GM18909 (cell line): ENCODE results near the gene PICK1.
"Not testable (repeated sequence)": the region's sequence is repeated elsewhere in the genome, so short reads cannot be mapped to it uniquely, and the experiment has no call there.

Experiments used
- ATAC-seq: cut with Tn5 transposase; IDR thresholded peaks from one replicate; pipeline ENCODE4 v1.9.1; 2021; ENCODE audit warnings: mild to moderate bottlenecking; ENCODE audit not compliant: unreplicated experiment, poor library complexity

PICK1 gene

DNA sequence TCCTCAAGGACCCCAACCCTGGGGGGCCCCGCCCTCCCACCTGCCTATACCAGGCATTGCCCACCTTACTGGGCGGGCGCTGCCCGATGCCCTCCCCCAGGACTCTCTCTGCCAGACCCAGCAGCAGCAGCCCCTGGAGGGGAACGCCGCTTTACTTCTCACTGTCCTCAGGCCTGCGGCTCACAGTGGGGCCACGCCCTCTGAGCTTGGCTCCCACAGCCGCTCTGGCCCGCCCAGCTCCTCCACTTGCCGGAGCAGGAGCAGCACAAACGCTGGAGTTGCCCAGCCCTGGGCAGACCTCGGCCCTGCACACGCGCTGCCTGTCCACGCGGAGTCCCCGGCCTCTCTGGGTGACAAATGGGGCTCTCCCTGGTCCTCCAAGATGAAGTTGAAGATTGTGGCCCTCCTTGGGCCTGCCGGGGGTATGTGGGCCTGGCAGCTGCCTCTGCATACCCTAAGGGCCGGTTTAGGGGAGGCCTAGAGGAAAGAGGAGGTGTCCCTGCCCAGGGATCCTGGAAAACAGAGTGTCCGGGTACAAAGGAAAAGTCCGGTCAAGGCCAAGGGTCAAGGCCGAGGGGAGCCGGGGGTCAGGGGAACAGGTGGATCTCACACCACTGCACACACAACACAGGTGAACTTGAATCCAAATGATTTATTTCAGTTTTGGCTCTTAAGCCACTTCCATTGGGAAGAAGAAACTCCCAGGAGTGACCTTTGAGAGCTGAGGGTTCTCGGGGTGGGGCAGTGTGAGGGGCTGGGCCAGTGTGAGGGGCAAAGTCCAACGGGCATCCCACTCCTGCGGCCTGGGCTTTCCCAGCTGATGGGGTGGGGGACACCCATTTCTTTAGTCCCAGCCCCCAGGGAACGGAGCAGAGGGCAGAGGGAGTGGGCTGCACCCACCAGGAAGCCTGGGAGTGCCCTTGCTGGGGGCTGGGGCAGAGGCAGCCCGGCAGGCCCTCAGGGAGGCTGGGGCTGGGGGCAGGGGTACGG is 54.0 kb downstream of the PICK1 start:
- ATAC-seq, result no peak

DNA sequence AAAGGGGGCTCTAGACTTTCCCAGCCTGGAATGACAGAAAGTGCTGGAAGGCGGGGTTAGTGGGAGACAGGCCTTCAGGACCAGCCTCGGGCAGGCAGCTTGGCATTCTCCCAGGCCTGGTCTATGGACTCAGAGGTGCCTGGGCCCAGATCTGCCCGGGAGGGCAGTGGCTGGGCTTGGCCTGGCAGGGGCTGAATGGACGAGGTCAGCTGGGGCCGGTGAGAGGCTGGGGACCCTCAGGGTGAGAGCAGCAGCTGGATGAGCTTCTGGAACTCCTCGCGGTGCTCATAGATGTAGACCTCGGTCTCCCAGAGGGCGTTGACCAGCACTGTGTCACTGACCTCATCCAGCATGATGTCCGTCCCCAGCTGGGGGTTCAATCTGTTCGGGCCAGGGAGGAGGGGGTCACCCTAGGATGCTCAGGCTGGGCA is 54.7 kb downstream of the PICK1 start:
- ATAC-seq, result no peak

DNA sequence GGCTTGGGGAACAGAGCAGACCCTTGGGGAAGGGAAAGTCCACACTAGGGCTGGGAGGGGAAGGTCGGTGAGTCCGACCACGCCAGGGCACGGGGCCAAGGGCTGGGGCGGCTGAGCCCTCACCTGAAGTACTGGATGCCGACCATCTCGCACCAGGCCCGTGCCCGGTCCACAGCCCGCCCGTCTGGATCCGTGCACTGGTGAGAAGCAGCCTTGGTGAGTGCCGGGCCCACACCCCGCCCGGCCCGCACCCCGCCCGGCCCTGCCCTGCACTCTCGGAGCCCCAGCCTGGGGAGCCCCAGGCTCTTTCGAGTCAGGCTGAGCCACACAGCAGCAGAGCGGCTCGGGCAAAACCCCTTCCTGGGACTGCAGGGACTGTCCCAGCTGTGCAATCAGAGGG is 55.2 kb downstream of the PICK1 start:
- no peak for ATAC-seq

DNA sequence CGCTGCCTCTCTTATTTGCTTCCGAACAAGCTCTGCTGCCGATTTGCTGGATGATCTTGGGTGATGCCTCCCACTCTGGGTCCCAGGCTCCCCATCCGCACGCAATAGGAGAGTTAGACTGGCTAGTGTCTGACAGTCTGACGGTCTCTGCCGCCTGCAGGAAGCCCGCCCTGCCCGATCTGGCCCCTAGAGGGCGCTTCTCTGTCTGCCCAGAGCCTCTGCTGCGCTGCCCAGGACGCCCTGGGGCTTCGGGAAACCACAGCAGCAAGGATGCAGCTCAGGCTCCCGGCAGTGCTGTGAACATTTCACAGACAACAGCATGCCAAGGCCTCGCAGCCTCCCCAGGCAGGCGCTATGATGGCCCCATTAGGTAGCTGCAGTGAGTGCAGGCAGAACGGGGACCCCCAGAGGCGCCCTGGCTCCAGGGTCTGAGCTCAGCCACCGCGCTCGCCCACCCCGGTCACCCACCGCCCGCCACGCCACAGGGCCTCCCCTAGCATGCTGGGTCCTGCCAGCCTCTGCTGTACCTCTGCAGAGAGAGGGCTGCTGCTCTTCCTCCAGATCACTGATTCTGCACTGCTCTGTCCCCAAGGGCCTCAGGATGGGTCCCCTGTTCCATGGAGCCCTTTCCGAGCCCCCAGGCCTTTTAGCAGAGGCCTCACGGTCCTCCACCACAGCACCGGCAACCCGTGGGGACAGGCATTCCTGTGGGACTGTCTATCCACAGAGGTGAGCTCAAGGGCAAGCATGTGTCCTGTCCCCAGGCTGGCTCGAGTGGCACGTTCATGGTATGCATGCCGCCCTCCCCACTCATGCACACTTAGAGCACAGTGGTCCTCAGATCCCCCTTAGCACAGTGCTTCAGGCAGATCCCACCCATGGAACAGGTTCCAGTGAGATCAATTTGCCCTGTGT is 57.5 kb downstream of the PICK1 start:
- no peak for ATAC-seq

DNA sequence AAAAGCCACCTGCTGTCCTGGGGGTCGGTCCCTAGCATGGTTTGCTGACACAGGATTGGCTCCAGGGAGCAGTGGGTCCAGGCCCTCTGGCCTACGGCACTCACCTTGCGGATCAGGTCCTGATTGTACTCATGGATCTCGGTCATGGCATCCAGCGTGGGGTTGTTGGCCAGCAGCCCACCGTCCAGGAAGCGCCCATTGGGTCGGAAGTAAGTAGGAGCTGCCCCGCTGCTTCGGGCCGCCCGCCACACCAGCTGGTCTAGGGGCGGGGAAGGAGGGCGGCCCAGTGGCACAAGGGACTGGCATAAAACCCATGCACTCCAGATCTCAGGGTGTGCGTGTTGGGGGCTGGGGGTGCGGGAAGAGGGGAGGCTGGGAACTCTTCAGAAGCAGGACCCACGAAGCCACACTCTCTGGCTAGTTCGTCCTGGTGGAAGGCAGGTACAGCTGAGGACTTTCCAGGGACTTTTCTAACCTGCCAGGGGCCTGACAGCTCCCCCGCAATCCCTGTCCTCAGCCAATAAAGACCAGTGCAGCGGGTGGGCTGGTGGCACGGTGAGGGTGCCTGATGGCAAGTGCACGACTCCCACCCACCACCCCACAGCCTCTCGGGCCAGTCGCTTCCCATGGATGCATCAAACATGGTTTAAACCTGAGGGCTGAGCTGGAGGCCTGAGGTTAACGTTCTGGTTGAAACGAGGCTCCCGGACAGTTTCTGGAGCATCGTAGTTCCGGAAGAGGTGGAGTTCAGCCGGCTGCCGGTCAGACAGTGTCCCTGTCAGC is 58.4 kb downstream of the PICK1 start:
- no peak for ATAC-seq

DNA sequence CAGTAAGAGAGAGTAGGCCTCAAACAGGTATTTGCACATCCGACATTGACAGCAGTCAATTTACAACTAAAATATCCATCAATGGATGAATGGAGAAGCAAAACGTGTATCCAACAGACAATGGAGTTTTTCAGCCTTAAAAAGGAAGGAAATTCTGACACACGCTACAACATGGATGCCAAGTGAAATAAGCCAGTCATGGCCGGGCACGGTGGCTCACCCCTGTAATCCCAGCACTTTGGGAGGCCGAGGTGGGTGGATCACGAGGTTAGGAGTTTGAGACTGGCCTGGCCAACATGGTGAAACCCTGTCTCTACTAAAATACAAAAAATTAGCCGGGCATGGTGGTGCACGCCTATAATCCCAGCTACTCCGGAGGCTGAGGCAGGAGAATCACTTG is 60.4 kb downstream of the PICK1 start:
- ATAC-seq, result not testable (repeated sequence)

DNA sequence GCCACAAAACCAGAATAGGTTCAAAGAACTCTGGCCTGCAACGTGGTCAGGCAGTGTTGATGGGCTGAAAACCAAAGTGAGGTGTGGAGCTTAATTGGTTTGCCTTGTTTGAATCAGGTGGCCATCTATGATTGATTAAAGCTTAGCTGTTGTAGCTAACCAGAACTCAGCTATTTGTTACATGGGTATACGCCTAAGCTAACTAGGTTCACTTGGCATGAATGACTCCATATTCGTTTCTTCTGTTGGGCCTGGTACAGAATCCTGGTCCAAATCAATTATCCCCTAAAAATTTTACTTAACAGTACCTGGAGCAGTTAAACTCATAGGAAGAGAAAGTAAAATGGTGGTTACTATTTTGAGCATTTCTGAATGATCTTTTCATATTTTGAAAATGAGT is 61.0 kb downstream of the PICK1 start:
- ATAC-seq, result no peak

DNA sequence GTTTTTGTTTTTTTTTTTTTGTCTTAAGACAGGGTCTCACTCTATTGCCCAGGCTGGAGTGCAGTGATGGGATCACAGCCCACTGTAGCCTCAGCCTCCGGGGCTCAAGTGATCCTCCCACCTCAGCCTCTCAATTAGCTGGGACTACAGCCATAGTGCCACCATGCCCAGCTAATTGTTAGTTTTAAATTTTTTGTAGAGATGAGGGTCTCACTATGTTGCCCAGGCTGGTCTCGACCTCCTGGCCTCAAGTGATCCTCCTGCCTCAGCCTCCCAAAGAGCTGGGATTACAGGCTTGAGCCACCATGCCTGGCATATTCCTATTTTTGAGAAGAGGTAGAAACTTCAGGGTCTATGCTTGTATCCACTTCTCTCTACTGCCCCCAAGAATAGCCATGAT is 61.5 kb downstream of the PICK1 start:
- ATAC-seq, result not testable (repeated sequence)

DNA sequence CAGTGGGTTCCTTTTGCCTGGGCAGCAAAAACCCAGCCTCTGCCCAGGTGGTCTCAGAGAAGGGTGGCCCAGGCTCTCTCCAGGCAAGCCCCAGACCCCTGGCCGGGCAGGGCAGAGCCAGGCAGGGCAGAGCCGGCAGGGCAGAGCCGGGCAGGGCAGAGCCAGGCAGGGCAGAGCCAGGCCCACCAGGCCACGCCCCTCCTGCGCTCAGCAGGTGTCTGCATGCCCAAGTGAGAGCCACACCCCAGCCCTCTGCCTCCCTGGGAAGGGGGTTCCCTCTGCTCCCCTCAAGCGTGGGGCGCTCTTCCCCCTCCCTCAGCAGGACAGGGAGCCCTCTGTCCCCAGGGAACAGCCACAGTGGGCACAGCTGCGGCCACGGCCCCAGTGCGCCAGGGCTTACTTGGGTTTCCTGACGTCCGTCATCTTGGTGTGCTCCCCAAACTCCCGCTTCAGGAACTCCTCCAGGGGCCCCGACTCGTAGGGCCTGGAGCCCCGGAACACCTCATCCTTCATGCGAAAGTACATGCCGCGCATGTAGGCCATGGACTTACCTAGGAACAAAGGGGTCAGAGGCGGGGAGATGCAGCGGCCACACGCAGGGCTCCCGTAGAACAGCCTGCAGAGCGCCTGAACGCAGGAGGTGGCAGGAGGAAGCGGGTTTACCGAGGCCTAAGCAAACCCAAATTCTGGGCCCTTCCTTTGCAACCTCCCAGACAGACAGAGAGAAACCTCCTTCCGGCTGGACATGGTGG is 63.3 kb downstream of the PICK1 start:
- ATAC-seq, result no peak

DNA sequence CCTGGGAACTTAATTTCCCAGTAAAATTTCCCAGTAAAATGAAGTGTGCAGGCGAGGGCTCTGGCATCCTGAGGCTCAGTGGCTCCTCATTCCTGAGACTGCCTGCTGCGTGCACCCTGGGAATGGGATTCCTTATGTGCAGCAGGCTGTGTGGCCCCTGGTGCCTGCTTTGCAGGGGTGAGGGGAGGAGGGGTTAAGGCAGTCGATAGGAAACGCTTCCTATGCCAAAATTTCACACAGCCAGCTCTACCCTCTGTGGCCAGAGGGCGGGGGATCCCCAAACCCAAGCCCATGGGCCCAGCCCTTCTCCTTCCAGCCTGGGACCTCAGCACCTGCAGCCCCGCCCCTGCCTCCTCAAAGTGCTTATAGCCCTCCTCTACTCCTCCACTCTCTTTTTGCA is 65.4 kb downstream of the PICK1 start:
- ATAC-seq, result no peak

DNA sequence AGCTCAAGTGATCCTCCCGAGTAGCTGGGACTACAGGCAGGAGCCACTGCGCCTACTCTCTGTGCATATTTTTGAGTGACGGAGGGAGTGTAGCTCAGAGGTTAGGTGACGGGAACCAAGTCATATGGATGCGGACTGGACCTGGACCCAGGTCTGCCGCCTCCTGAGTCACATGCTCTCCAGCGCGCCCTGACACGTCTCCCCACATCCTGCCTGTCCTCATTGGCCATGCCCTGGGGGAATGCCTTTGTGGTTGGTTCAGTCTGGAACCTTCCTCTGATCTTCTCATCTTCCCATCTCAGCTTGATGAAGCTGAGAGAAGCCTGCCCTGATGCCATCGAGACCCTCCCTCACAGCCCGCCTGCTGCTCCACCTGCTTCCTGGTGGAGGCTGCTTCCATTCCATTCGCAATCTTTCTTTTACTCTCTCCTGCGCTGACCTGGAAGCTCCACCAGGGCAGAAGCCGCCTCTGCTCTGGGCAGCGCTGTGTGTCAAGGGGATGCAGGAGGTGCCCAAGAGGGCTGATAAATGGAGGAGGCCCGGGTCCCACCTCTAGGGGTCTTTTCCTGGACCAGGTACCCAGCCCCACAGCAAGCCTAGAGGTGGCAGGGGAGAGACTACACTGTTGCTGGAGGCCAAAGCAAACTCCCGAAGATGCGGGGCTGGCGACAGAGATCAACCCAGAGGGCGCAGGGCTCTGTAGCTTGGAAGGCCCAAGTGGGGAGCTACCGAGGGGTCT is 67.2 kb downstream of the PICK1 start:
- no peak for ATAC-seq

DNA sequence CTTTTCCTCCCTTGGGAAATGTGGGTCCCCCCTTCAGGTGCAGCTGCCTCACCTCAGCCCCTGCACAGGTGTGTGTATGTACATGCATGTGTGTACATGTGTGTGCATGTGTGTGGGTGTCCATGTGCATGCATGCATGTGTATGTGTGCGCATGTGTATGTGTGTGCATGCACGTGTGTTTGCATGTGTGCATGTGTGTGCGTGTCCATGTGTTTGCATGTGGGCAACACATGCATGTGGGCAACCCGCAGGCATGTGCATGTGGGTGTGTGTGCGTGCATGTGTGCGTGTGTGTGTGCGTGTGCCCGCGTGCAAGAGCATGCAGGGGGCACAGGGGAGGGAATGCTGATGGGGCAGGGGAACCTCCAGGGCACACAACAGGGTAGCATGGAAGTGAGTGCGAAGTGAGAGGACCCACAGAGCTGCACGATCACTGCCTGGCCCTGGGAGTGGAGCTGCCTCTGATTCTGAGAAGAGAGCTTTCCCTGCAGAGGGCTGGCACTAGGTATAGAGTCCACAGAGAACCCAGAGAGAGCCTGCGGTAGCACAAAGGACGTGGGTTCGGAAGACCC is 67.9 kb downstream of the PICK1 start:
- no peak for ATAC-seq
